Osteocyte (in vitro differentiated cells): ENCODE data around the gene CDH23. TPM values are rescaled to one million over a fixed set of nuclear protein-coding genes. Genes with fewer than 3 reads are reported as not detected.

Source experiments
- DNase-seq: peaks from one replicate; pipeline ENCODE4 v3.0.0; 2021; ENCODE audit warnings: mixed read lengths; ENCODE audit not compliant: unreplicated experiment; ENCODE audit errors: extremely low spot score
- H3K27ac Mint-ChIP-seq: one replicate; pipeline ENCODE4 v1.8.0; 2021; ENCODE audit warnings: mild to moderate bottlenecking, mixed read lengths; ENCODE audit not compliant: unreplicated experiment
- H3K27me3 Mint-ChIP-seq: one replicate; pipeline ENCODE4 v1.8.0; 2021; ENCODE audit warnings: mixed read lengths; ENCODE audit not compliant: unreplicated experiment
- H3K36me3 Mint-ChIP-seq: one replicate; pipeline ENCODE4 v1.8.0; 2021; ENCODE audit warnings: mixed read lengths; ENCODE audit not compliant: unreplicated experiment
- H3K4me1 Mint-ChIP-seq: one replicate; pipeline ENCODE4 v1.8.0; 2021; ENCODE audit warnings: mixed read lengths; ENCODE audit not compliant: unreplicated experiment
- H3K4me3 Mint-ChIP-seq: one replicate; pipeline ENCODE4 v1.8.0; 2021; ENCODE audit warnings: mild to moderate bottlenecking, moderate library complexity, mixed read lengths; ENCODE audit not compliant: unreplicated experiment
- H3K9me3 Mint-ChIP-seq: one replicate; pipeline ENCODE4 v1.8.0; 2021; ENCODE audit warnings: mixed read lengths; ENCODE audit not compliant: unreplicated experiment
- total RNA-seq: library from RNA; stranded (reverse); gene quantifications from 2 replicates; pipeline ENCODE4 v1.2.1, GENCODE V29; 2021
- TF ChIP-seq, protein P1 (sequence below): fragments of 200-600 bp; sonication (generic); IDR thresholded peaks from 2 replicates; pipeline ENCODE4 v1.5.0; 2021; ENCODE audit warnings: antibody characterized with exemption, mild to moderate bottlenecking, moderate library complexity

Gene CDH23
- total RNA-seq, 1 donor from 2014 or later = not detected

DNA sequence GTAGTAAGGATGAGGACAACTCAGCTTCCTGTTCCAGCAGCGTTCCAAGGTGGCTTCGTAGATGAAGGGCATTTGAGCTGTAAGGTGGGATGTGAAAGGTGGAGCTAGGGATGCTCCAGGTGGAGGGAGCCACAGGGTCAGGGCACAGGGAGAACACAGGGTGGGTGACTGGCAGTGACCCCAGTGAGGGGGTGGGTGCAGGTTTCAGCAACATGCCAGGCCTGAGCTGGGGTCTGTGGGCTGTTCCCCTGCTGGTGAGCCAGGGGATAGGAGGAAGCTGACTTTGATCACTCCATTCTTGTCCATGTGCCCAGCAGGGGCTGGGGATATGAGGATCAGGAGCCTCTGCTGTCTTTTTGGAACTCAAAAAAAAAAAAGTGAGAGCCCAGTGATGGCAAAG, 33.2 kb downstream of the CDH23 start:
- TF ChIP-seq, protein P1, sequence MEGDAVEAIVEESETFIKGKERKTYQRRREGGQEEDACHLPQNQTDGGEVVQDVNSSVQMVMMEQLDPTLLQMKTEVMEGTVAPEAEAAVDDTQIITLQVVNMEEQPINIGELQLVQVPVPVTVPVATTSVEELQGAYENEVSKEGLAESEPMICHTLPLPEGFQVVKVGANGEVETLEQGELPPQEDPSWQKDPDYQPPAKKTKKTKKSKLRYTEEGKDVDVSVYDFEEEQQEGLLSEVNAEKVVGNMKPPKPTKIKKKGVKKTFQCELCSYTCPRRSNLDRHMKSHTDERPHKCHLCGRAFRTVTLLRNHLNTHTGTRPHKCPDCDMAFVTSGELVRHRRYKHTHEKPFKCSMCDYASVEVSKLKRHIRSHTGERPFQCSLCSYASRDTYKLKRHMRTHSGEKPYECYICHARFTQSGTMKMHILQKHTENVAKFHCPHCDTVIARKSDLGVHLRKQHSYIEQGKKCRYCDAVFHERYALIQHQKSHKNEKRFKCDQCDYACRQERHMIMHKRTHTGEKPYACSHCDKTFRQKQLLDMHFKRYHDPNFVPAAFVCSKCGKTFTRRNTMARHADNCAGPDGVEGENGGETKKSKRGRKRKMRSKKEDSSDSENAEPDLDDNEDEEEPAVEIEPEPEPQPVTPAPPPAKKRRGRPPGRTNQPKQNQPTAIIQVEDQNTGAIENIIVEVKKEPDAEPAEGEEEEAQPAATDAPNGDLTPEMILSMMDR = no peak
- Mint-ChIP-seq H3K27me3 (peaks cover 50% of the 10 kb centered on the region), H3K9me3 (no peaks in the 10 kb centered on the region), H3K27ac (no peak overlapping the region), H3K4me1 (peaks cover 7% of the 10 kb centered on the region), H3K36me3 (no peaks in the 10 kb centered on the region), H3K4me3 (no peak overlapping the region)
- DNase-seq = peak; percentile 59

DNA sequence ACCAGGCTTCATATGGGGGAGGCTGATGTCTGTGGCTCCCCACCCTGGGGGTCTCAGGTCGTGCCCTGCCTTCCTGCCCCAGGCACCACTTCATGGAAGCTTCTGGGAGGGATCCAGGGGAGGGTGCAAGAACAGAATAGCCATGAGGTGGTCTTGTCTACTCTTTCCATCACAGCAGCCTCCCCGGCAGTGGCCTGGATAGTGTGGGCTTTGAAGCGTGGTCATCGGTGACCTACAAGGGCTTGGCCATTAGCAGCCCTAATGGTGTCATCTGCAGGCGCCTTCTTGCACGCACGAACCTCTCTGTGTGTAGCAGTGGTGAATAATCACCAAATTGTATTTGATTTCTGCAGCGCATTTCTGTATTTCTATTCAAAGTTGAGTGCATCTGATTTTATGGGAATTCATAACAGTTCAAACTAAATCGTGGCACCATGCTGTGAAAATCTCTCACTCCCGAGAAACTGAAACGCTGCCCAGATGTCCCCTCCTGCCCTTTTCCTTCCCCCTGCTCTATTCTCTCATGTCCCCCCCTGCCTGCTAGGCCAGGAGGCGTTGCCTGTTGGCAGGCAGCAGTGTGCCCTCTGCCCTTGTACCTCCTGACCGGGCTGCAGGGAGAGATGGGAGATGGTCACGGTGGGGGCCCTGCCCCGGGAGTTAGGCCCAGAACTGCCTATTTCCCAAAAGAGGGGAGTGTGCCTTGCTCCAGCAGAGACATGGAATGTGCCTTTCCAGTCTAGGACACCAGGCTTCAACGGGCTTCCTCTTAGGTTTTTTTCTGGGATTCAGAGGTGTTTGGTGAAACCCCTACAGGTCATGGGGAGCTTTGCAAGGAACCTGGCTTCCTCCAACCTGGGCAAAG, 34.8 kb downstream of the CDH23 start:
- peak overlapping the region; percentile 29 for H3K27ac Mint-ChIP-seq
- no peaks in the 10 kb centered on the region for H3K9me3 Mint-ChIP-seq
- H3K27me3 Mint-ChIP-seq = peaks cover 39% of the 10 kb centered on the region
- H3K4me1 Mint-ChIP-seq = peaks cover 7% of the 10 kb centered on the region
- TF ChIP-seq, protein P1 = no peak
- no peaks in the 10 kb centered on the region for H3K36me3 Mint-ChIP-seq
- peak; percentile 77 for DNase-seq
- H3K4me3 Mint-ChIP-seq = no peak overlapping the region

DNA sequence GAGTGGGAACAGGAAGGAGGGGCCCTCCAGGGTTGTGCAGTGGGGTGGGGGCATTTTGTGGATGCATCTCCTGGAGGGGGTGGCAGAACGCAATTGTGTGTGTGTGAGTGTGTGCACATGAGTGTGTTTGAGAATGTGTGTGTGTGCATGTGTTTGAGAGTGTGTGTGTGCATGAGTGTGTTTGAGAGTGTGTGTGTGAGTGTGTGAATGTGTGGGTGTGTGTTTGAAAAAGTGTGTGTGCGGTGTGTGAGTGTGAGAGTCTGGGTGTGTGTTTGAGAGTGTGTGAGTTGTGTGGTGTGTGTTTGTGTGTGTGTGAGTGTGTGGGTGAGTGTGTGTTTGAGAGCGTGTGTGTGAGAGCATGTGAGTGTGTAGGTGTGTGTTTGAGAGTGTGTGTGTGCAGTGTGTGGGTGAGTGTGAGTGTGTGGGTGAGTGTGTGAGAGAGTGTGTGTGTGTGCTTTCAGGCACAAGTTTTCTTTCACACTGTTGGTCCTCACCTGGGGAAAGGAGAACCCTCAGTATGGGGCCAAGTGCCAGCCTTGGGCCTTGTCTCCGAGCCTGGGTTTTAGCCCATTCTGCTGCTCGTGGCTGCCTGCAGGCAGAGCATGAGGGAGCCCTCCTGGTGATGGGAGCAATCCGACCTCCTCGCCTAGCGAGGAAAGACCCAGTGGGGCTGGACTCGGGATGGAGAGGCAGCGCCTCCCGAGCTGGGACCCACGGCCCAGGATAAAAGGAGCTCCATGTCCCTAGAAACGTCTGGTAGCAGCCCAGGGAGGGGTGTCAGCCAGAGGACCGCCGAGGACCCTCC, 35.6 kb downstream of the CDH23 start:
- Mint-ChIP-seq H3K27me3 (peaks cover 39% of the 10 kb centered on the region), H3K27ac (no peak overlapping the region), H3K9me3 (no peaks in the 10 kb centered on the region), H3K4me3 (no peak overlapping the region), H3K4me1 (peaks cover 7% of the 10 kb centered on the region), H3K36me3 (no peaks in the 10 kb centered on the region)
- DNase-seq = peak; percentile 73
- TF ChIP-seq, protein P1 = no peak

DNA sequence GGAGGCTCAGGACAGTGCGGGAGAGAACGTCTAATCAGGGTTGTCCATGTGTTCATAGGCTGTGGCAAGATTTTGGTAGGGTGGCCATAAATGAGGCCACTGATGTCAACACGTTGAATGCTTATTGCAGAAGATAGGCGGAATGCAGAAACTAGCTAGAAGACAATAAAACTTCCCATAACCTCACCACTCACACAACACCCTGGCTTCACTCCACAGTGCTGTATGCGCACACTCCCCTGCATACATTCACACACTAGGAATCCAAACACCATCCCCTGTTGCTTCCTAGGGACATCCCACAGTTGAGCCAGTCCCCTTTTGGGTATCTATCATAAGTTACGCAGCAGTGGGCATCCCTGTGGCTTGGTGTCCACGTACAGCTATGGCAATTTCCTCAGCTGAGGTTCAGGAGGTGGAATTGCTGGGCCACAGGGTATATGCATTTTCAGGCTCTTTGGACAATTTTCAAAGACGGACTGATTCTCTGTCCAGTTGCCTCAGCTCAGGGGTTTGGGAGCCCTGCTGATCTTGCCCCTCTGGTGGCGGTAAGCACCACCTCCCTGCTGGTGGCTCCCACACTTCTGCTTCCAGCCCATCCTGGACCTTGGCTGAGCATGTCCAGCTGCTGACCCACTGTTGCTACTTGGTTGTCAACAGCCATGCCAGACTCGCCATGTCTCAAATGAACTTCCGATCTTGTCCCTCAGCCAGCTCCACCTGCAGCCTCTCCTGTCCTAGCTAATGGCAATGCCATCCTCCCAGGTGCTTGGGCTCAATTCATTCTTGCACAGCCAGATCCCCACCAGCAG, 36.4 kb downstream of the CDH23 start:
- DNase-seq = peak; percentile 69
- TF ChIP-seq, protein P1 = no peak
- no peak overlapping the region for H3K27ac Mint-ChIP-seq
- no peaks in the 10 kb centered on the region for H3K36me3 Mint-ChIP-seq
- H3K9me3 Mint-ChIP-seq = no peaks in the 10 kb centered on the region
- peaks cover 7% of the 10 kb centered on the region for H3K4me1 Mint-ChIP-seq
- peaks cover 36% of the 10 kb centered on the region for H3K27me3 Mint-ChIP-seq
- H3K4me3 Mint-ChIP-seq = no peak overlapping the region
